Keratinocyte (primary cell): ENCODE results near the gene MTERF4.

Experiments used
- EZH2 ChIP-seq: IDR thresholded peaks from one replicate; pipeline ENCODE4 v1.6.1; 2012; ENCODE audit warnings: inconsistent platforms, mild to moderate bottlenecking, low read length, moderate library complexity
- TF ChIP-seq, protein P1 (sequence below), 3 experiments: IDR thresholded peaks in 1 of 3; conservative IDR thresholded peaks in 1 of 3; optimal IDR thresholded peaks in 1 of 3; 2 replicates in 2 of 3; 3 replicates in 1 of 3; pipeline versions ENCODE3 to v1.5.1; 2011; ENCODE audit warnings: low read length in 3 of 3, mild to moderate bottlenecking in 3 of 3, moderate library complexity in 2 of 3, control low read depth in 1 of 3, inconsistent platforms in 1 of 3; ENCODE audit not compliant: insufficient read depth in 2 of 3; ENCODE audit errors: extremely low read depth in 1 of 3

DNA sequence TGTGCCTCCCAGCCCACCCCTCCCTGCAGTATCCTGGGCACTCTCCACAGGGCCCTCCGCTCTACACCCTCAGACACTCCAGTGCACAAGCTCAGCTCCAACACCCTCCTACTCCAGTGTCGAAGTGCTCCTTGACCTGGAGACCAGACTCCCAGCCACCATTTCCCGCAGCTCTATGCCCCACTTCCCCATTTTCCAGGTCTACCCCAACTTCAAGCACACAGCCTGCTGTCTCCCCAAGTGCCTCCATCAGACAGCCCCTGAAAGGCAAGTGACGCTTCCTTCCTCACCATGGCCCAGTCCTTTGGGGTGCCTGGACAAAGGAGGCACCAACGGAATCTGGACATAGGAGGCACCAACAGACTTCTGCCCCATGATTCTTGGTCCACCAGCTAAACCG is 40.0 kb upstream of the MTERF4 start:
- no peak for TF ChIP-seq EZH2
- TF ChIP-seq, protein P1, sequence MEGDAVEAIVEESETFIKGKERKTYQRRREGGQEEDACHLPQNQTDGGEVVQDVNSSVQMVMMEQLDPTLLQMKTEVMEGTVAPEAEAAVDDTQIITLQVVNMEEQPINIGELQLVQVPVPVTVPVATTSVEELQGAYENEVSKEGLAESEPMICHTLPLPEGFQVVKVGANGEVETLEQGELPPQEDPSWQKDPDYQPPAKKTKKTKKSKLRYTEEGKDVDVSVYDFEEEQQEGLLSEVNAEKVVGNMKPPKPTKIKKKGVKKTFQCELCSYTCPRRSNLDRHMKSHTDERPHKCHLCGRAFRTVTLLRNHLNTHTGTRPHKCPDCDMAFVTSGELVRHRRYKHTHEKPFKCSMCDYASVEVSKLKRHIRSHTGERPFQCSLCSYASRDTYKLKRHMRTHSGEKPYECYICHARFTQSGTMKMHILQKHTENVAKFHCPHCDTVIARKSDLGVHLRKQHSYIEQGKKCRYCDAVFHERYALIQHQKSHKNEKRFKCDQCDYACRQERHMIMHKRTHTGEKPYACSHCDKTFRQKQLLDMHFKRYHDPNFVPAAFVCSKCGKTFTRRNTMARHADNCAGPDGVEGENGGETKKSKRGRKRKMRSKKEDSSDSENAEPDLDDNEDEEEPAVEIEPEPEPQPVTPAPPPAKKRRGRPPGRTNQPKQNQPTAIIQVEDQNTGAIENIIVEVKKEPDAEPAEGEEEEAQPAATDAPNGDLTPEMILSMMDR (optimal IDR thresholded peaks at IDR 0.05 in 1 of 3, IDR thresholded peaks at IDR 0.05 in 1 of 3, conservative IDR thresholded peaks at IDR 0.05 in 1 of 3; ENCODE audit: extremely low read depth in 1 of 3, insufficient read depth in 2 of 3, low read length in 3 of 3): no peak
